KG1 (cell line): ENCODE results near the gene SYMPK.

ENCODE experiments used
- DNase-seq: peaks from one replicate; lab custom pipeline; 2025; lab: John Stamatoyannopoulos, UW

The SYMPK gene

DNA sequence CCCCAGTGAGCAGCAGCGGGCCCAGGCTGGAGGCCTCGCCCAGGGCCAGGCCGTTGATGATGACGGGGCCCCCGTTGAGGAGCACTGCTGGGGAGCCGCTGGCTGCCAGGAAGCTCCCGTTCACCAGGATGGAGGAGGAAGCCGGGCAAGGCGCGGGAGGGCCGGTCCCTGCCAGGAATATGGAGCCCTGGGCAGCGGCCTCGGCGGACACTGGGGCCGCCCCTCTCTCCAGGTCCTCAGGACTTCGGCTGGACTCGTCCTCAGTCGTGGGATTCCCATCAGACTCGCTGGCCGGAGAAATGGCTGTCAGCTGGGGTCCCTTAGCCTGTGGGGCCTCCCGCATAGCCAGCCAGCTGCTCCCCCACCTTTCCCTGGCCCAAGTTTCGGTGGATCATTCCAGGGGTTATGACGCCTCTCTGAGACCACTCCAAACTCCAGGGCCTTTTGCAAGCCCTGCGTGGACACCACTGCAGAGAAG is 96.0 kb downstream of the SYMPK start:
- no peak for DNase-seq

- DNase-seq: no peak
Measured at GRCh38 chr19:45766296-45766868, 96.6 kb downstream of the SYMPK start.

GRCh38 chr19:45765702-45766295 is 97.1 kb downstream of the SYMPK start:
- DNase-seq: no peak
